ENCODE data around the gene METAP1.
"Not testable (repeated sequence)": the region's sequence is repeated elsewhere in the genome, so short reads cannot be mapped to it uniquely, and the experiment has no call there.

The METAP1 gene

DNA sequence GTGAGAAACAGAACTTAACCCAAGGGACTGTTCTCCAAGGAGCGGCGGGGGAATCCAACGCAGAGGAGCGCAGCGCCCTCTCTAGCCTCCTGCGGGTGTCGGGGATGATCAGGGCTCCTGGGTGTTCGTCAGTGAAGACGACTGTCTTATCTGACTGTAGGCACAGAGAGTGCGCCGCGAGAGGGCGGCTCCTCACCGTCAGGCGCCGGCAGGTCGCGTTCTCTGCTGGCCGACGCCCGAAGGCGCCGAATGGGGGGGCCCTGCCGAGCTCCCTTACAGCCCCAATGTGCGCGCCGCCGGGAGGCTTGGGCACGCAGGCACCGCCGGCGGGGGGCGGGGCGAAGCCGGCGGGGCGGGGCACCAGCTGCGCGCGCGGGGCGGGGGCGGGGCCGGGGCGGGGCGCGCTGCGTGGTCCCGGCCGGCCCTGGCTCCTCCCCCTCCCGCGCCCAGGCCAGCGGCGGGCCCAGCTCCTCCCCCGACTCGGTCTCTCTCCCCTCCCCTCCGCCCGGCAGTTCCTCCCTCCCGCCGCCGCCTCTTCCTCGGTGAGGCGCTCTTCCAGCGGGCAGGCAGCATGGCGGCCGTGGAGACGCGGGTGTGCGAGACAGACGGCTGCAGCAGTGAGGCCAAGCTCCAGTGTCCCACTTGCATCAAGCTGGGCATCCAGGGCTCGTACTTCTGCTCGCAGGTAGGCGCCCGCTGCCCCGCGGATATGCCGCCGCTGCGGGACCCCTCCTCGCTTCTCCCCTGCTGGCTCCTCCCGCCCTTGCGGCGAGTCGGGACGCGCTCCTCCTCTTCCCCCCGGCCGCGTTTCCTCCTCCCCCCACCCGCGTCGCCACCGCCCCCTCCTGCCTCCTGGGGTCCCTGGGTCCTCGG is at the start of gene METAP1:
METAP1 (plus strand) TSS at position 539 of the 873 bp plus-strand sequence; CDS start at position 572, 33 bp downstream.
- DNase-seq, result peak; percentile 97

DNA sequence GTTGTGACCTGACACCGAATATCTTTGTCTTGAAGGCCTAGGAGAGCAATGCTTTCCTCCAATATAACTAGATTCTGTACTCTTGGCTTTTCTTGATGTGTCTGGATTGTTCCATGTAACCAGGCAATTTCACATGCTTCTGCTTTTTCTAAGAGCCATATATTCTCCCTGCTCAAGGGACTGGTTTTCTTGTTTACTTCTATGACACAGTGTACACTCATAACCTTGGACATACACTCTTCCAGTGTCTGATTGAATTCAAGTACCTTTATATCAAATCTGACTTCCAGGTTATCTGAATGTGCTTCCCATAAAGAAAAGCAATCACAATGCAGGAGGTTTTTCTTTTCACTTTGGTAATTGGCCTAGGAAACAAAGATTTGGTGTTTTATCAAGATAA is 49.2 kb upstream of the METAP1 start:
- no peak for DNase-seq

DNA sequence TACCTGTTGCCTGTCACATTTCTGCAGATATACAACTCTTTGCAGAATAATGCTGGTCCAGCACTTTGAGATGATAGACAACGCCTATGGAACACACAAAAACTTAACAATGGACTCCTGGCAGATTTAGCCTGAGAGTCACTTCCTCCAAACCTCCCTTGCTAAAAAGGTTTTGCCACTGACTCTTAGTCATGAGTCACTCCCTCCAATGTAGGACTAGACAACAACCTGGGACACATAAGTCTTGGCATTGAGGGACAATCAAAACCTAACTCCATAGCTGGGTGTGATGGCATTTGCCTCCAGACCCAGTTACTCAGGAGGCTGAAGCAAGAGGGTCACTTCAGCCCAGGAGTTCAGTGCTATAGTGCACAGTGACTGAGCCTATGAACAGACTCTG is 44.6 kb upstream of the METAP1 start:
- DNase-seq, result no peak

DNA sequence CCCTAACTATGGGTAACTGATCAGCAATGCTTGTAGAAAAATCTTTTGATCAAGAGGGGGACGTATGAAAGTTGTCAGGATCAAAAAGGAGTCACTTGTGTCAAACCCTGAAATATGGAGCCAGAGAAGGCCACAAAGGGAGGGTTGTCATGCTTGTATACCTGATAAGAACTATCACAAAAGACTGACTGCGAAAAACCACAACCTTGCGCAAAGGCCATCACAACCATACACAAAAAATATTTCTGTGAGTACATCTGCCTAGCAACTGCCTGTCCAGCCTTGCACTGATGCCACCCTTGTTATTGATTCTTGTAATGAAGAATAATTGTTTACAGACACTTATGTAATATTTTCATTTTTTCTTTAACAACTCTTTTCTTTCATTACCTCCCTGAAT is 43.8 kb upstream of the METAP1 start:
- DNase-seq, result no peak

DNA sequence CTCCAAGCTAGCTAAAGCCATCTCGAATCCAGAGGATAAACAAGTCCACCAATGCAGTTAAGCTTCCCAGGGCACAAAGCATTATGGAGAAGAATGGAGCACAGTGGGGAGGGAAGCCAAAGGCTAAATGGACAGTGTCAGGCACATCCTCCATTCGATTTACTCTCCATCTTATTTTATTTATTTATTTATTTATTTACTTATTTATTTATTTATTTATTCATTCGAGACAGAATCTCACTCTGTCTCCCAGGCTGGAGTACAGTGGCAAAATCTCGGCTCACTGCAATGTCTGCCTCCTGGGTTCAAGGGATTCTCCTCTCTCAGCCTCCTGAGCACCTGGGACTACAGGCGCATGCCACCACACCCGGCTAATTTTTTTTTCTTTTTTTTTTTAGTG is 40.3 kb upstream of the METAP1 start:
- no peak for DNase-seq

DNA sequence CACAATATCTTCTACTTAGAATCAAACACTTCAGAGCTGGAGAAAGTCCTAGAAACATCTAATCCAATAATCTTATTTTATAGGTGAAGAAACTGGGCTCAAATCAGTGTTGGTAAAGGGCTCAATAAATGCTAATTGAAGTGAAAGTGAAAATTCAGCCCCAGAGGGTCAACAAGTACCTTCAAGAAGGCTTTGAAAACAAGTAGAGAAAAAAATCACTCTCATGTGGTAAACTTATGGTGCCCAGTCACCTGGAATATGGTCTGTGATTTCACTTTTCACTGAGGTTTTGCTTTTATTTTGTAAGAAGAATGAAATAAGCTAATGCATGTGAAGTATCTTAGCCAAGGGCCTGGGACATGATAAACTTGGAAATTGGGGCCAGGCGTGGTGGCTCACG is 37.5 kb upstream of the METAP1 start:
- DNase-seq, result no peak

DNA sequence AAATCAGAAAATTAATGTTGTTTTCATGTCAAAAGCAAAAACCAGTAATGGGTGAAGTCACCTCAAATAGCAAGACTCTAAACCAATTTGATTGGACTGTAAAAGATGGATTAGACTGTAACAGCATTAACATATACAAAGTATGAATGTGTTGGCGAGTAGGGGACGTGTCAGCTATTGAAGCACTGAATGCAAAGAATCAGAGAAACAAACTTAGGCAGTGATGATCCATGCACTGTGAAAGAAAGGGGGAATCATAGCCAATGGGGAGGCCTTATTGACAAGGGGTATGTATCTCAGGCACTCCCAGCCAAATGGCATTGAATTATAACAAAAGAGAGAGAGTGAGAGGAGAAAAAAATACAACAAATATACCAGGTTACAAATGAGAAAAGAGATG is 36.1 kb upstream of the METAP1 start:
- DNase-seq, result no peak

DNA sequence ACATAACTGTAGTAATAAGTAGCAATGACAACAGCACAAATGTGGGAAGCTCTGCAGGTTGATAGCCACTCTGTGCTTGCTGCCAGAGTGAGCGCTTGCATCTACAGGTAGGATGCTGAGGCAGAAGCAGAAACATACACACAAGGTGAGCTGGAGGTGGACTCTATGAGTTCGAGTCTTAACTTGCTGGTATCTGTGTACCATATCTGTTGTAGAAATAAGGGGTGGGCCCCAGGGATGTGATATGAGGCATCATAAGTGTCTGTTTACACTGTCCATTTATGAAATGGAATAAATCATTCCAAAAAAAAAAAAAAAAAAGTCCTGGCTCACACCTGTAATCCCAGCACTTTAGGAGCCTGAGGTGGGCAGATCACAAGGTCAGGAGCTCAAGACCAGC is 33.8 kb upstream of the METAP1 start:
- no peak for DNase-seq

DNA sequence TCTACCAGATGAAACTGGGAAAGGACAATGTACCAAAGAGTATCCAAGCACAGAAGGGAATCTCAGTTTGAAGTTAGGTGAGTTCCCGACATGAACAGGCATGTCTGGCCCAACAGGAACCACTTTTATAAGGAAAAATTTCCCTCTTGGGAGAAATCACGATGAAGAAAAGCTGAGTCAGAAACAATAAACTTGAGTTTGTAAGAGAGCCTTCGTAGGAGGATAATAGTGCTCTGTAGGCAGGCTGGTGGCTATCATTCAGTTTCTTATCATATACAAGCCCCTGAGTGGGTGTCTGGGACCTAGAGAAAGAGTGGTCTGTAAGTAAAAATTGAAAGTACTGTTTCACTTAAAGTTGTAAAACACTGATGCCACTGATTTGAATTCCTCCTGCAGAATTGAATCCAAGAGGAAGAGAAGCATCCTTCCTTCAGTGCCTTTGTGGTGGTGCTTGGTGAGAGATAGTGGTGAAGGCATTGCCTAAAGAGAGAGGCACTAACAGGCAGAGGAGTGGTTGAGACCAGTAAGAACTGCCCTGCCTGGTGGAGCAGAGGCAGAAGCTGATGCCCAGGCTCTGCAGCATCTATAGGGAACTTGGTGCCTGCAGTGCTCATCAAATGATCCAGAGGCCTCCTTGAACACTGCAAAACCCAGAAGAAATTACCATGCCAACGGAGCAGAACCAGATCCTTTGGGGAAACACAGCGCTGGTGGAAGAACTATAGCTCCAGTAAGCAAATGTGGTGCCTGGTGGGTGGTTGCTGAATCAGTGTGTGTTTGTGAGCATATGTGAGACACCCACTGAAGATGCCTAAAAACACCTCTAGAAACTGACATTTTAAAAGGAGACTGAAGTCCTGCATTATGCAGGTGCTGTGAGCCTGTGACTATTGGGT is 31.7 kb upstream of the METAP1 start:
- no peak for DNase-seq

DNA sequence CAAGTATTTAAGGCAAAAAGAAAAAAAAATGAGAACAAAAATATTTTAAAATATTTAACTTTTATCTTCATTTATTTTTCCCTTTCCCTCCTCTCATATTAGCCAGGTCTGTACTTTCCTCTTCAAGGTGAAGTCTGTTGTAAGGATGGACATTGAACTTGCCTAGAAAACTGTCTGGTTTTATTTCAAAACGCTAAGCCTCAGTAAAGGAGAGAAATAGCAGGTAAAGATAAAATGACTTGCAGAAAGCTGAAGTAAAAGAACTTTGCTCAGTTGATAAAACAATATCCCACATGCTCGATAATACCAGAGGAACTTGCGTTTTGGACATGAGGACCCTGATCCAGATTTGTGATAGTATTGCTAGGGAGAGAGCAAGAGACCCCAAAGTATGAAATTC is 28.6 kb upstream of the METAP1 start:
- DNase-seq, result no peak

DNA sequence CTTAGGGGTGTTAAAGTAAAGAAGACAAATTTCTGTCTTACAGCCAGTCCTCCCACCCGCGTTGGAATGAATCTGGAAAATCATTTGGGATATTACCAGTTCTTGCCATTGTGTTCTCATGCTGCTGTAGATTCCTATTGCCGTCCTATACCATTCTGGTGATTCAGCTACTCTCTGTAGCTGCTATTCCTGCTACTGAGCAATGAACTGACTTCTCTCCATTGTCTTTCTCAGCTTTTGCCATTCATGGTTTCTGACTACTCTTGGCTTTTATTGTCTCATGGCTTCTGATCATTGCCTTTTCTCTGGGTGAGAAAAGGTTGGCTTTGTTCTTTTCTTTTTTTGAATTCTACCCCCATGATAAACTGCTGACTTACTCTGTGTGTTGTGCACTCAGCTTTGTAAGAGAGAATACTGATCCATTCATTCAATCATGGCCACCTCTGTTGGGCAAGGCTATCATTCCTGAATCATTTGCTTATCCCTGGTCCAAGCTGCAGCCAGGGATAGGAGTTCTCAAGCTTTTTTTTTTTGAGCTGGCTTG is 27.7 kb upstream of the METAP1 start:
- DNase-seq, result no peak

DNA sequence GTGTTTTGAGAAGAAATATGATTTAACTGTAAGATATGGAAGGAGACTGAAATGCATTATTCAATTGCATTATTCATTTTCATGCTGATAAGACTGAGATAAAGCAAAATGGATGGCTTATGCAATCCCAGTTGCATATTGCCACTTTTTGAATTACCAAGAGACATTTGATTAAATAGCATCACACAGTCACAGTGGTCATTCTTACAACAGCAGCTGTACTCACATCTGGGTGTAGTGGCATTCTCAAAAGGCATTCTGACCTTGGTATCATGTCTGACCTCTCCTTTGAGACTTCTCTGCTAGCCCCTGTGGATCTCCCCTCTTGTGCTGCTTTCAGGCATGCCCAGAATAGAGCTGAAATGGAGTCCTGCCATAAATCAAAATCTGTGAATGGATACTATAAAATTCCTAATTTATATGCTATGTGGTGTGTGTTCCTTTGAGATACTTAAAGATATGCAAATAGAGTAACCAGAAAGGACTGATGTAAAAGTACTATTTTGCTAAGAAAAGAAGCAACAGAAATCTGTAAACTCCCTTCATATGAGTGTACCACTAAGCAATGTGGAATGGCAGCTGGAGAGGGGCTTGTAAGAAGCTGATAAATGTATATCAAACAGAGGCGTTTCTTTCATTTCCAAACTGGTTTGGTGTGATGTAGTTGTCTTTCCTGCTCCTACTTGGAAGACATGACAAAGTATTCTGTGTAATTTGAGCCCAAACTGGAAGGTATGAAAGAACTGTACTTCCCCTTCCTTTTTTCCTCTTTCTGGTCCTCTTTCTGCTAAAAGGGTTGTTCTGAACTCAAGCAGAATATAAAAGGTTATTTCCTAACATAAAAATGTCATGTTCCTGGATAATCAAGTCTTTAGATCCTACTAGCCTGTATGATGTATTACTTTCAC is 25.4 kb upstream of the METAP1 start:
- DNase-seq, result no peak

DNA sequence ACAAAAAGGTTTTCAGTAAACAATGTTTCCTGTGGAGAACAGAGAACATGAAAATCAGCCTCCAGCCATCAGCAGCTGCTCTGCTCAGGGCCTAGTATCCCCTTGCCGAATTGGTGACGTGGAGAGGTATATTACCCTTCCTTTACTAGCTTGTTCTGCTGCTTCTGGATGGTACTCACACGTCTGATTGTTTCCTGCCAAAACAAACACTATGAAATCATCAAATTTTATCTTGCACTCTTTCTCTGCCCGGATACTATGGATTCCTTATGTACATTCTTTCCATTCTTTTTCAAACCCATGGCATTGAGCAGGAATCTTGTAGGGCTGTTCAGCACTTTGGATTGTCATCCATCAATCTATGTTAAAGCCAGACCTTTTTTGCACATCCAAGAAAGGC is 18.8 kb upstream of the METAP1 start:
- DNase-seq, result no peak

DNA sequence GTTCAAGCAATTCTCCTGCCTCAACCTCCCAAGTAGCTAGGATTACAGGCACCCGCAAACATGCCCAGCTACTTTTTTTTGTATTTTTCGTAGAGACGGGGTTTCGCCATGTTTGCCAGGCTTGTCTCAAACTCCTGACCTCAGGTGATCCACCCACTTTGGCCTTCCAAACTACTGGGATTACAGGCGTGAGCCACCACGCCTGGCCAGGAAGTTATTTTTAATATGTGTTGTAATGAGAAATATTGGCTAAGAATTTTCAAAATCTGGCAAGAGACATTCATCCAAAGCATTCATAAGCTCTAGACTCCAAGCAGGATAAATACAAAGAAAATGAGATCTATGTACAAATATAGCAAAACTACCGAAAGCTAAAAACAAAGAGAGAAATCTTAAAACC is 18.0 kb upstream of the METAP1 start:
- DNase-seq, result no peak

DNA sequence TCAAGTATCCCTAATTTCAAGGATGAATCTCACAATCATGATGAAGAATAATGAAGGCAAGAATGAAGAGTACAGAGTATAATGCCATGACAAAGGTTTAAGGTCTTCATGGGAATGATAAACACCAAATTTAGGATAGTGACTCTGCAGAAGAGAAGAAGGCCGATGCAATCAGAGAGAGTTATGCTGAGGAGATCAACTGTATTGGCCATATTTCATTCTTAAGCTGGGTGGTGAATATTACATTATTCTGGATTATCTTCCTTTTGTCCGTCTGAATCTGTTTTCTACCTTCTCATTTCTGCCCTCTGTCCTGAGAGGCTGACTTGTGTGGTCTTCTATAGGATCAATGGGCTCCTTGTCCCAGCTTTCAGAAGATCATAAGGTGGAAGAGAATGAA is 7.8 kb upstream of the METAP1 start:
- no peak for DNase-seq

DNA sequence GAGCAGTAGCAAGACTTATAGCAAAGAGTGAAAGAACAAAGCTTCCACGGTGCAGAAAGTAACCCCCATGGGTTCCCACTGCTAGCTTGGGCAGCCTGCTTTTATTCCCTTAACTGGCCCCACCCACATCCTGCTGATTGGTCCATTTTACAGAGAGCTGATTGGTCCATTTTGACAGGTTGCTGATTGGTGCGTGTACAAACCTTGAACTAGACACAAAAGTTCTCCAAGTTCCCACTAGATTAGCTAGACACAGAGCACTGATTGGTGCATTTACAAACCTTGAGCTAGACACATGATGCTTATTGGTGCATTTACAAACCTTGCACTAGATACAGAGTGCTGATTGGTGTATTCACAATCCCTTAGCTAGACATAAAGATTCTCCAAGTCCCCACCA is 2.7 kb upstream of the METAP1 start:
- DNase-seq, result not testable (repeated sequence)

DNA sequence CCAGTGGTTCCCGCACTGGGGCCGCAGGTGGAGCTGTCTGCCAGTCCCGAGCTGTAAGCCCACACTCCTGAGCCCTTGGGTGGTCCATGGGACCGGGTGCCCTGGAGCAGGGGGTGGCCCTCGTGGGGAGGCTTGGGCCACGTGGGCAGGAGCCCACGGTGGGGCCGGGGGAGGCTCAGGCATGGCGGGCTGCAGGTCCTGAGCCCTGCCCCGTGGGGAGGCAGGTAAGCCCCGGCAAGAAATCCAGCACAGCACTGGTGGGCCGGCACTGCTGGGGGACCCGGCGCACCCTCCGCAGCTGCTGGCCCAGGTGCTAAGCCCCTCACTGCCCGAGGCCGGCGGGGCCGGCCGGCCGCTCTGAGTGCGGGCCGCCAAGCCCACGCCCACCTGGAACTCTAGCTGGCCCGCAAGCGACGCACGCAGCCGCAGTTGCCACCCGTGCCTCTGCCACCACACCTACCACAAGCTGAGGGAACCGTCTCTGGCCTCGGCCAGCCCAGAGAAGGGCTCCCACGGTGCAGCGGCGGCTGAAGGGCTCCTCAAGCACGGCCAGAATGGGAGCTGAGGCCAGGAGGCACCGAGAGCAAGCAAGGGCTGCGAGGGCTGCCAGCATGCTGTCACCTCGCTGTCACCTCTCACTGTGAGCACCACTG is 2.0 kb upstream of the METAP1 start:
- no peak for DNase-seq

DNA sequence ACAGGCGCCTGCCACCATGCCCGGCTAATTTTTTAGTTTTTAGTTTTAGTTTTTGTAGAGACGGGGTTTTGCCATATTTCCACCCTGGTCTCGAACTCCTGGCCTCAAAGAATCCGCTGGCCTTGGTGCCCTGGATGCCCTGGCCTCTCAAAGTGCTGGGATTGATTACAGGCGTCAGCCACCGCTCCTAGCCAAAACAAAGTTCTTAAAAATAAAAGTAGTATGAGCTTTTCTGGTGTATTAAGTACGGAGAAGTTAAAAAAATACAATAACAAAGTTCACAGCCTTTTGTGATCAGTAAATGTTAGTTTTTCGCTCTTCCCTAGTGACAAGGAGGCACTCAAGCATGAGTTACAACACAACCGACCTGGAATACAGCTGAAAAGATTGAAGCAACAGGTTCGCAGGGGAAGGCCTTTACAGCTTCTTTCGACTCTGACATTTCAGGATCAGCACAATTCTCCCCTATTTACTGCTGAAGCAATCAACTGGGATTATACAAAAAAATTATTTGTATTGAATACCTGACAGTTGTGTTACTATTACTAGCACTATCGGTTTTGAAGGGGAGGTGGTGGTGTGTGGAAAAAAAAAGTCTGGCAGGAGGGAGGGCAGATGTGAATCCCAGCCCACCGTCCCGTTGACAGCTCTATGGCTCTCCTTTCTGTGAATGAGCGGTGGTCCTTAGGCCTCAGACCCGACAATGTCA is 893 bp upstream of the METAP1 start:
- no peak for DNase-seq

DNA sequence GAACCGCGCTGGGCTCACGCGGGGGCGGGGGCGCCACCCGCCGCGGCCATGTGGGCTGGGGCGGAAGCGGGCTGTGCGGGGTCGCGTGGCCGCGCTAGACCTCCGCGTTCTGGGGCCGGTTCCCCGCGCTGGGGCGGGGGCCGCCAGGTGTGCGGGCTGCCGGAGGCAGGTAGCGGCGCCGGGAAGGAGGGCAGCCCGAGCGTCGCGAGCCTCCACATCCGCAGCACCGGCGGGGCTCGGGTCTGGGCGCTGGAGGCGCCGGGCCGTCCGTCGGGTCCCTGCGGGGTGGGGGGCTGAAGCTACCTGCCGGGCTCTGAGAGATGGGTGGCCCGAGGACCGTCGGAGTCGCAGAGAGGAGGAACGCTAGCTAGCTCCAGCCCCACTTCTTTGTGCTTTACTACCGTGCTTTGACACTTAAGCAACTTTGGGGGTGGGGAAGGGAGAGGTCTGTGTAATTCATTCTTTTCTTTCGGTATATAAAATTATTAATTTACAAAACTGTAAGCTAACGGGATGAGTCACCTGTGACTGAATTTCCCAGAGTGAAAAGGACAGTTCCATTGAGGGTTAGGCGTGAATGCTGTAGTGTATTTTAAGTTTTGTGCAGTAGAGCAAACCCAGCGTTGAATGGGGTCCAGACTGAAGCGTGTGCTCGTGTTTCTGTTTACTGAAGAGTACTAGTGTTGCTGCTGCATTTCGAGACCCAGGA is 689 bp downstream of the METAP1 start:
- DNase-seq, result no peak

DNA sequence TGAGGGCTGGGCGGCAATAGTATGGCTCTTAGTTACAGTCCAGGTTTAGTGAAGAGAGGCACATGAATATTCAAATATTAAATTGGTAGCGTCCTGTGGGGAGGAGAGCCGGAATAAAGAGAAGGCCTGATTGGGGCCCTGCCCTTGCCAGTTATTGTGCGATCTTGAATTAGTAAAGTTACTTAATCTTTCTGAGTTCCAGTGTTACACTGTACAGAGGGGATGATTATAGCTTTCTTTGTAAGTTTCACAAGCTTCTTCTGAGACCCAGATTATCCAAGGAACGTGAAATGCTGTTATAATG is 1.2 kb downstream of the METAP1 start:
- no peak for DNase-seq

DNA sequence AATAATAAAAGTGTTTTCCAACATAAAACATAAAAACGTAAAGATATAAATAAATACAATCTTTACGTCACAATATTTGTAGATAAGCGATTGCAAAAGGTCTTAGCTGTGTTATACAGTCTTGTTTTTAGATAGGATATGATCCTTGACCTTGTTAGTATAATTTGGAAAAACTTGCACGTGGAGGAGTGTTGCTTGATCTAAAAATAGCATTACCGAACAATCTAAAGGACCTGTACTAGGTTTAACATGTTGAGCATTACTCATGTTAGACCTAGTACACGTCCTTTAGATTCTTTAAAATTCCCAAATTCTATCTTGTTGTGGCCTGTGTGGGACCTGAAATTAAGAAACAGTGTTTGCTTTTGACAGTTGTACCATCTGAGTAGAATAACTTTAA is 1.6 kb downstream of the METAP1 start:
- DNase-seq, result no peak

Measured in CD4-positive, alpha-beta T cell treated with Interferon gamma for 1 hour (primary cell).